WERI-Rb-1 (cell line): ENCODE measurements around the gene OPN3.

Experiments used
- DNase-seq: peaks from one replicate; pipeline ENCODE4 v3.0.0-alpha.2; 2020
- H3K27ac ChIP-seq: fragments of 250-450 bp; sonication (Bioruptor Pico); 2 replicates; pipeline ENCODE4 v1.5.1; 2020; ENCODE audit warnings: mild to moderate bottlenecking, moderate library complexity
- H3K27me3 ChIP-seq: fragments of 250-450 bp; sonication (Bioruptor Pico); 2 replicates; pipeline ENCODE4 v1.5.1; 2021; ENCODE audit warnings: mild to moderate bottlenecking, low read depth, moderate library complexity; ENCODE audit not compliant: insufficient read depth, severe bottlenecking
- H3K36me3 ChIP-seq: fragments of 250-450 bp; sonication (Bioruptor Pico); 2 replicates; pipeline ENCODE4 v1.5.1; 2020; ENCODE audit warnings: mild to moderate bottlenecking, moderate library complexity
- H3K4me3 ChIP-seq: 2 replicates; pipeline ENCODE4 v1.5.1; 2011; ENCODE audit warnings: low read depth, mild to moderate bottlenecking, control low read depth, low read length
- H3K9me3 ChIP-seq: fragments of 250-450 bp; sonication (Bioruptor Pico); 2 replicates; pipeline ENCODE4 v1.5.1; 2021; ENCODE audit warnings: mild to moderate bottlenecking, moderate library complexity; ENCODE audit not compliant: severe bottlenecking
- TF ChIP-seq, protein P1 (sequence below): IDR thresholded peaks from 2 replicates; pipeline ENCODE4 v1.5.1; 2011; ENCODE audit warnings: low read depth, mild to moderate bottlenecking, control low read depth, inconsistent platforms, low read length

Gene OPN3

DNA sequence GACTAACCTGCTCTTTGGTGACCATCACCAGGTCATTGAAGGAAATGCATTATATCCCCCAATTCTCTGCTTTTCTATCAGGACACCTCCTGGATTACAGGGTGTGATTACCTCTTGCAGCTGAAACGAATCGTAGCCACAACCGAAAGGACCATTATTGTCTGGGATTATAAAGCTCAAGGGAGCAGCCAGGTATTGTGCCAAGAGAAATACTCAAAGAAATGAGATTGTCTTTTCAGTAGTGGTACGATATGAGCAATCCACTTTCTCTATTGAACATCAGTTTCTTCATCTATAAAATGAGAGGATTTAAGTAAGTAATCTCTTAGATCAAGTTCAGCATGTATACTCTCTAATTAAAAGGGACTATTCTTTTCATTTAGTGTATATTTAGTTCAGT is 39.2 kb upstream of the OPN3 start:
- Histone ChIP-seq H3K9me3 (peaks cover 4% of the 10 kb centered on the region), H3K36me3 (no peaks in the 10 kb centered on the region)
- TF ChIP-seq, protein P1, sequence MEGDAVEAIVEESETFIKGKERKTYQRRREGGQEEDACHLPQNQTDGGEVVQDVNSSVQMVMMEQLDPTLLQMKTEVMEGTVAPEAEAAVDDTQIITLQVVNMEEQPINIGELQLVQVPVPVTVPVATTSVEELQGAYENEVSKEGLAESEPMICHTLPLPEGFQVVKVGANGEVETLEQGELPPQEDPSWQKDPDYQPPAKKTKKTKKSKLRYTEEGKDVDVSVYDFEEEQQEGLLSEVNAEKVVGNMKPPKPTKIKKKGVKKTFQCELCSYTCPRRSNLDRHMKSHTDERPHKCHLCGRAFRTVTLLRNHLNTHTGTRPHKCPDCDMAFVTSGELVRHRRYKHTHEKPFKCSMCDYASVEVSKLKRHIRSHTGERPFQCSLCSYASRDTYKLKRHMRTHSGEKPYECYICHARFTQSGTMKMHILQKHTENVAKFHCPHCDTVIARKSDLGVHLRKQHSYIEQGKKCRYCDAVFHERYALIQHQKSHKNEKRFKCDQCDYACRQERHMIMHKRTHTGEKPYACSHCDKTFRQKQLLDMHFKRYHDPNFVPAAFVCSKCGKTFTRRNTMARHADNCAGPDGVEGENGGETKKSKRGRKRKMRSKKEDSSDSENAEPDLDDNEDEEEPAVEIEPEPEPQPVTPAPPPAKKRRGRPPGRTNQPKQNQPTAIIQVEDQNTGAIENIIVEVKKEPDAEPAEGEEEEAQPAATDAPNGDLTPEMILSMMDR: no peak

DNA sequence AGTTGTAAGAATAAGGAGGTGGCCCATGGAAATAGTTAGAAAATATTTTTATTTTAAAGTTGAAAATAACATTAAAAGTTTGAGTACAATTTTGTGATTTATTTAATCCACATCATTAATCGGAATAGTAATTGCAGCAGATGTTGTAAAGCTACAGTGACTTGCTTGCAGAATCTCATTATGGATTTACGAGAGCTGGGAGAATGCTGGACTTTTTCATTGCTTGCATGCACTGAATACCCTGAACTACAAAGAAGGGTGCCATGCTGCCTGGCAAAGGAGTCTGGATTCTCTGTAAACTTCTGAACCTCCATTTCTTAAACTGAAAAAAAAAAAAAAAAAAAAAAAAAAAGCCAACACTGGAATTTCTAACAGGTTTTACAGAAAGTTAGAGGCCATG is 38.4 kb upstream of the OPN3 start:
- Histone ChIP-seq H3K4me3 (no peak overlapping the region), H3K27me3 (peaks cover 47% of the 10 kb centered on the region), H3K36me3 (no peaks in the 10 kb centered on the region), H3K9me3 (peaks cover 4% of the 10 kb centered on the region), H3K27ac (no peak overlapping the region)
- TF ChIP-seq, protein P1: no peak
- no peak for DNase-seq

More for the DNA sequence above, 39.2 kb upstream of the OPN3 start:
- Histone ChIP-seq H3K27ac (no peak overlapping the region), H3K27me3 (peaks cover 41% of the 10 kb centered on the region), H3K4me3 (no peak overlapping the region)
- no peak for DNase-seq

DNA sequence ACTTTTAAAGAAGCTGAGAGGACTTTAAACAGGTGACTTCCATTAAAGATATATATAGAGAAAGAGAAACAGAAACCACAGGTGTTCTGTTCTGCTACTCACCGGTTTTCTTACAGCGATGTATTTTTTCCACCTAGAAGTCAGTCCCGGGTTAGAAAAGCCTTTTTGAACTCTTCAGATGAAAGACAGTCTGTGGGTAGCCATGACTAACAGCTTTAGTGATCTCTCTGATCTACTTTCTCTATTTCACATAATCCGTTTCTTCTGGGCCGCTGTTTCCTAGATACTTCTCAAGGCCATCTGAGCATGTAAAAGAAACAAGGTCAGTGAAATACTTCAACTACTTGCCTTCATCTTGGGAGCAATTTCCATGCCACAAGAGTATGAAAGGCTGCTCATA is 37.0 kb upstream of the OPN3 start:
- TF ChIP-seq, protein P1: no peak
- DNase-seq: no peak
- Histone ChIP-seq H3K36me3 (no peaks in the 10 kb centered on the region), H3K4me3 (no peak overlapping the region), H3K27ac (no peak overlapping the region), H3K9me3 (peaks cover 4% of the 10 kb centered on the region), H3K27me3 (peaks cover 60% of the 10 kb centered on the region)

DNA sequence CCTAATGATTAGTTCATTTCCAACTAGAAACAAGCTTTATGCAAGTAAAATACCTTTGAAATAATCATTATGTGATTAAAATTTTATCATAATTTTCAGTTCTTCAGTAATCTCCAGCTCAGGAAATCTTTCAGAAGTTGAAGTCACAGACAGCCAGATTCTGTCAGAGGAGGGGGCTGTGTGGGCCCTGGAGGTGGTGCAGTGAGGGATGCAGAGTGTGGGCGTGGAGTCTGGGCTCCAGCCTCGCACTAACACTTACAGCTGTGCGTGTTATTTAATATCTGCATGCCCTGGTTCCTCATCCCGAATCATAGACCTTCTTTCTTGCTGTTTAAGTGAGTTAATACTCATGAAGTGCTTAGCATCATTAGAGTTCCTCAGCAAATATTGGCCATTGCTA is 35.8 kb upstream of the OPN3 start:
- Histone ChIP-seq H3K27me3 (peaks cover 72% of the 10 kb centered on the region), H3K4me3 (no peak overlapping the region), H3K9me3 (no peaks in the 10 kb centered on the region), H3K36me3 (no peaks in the 10 kb centered on the region), H3K27ac (no peak overlapping the region)
- DNase-seq: no peak
- TF ChIP-seq, protein P1: no peak

DNA sequence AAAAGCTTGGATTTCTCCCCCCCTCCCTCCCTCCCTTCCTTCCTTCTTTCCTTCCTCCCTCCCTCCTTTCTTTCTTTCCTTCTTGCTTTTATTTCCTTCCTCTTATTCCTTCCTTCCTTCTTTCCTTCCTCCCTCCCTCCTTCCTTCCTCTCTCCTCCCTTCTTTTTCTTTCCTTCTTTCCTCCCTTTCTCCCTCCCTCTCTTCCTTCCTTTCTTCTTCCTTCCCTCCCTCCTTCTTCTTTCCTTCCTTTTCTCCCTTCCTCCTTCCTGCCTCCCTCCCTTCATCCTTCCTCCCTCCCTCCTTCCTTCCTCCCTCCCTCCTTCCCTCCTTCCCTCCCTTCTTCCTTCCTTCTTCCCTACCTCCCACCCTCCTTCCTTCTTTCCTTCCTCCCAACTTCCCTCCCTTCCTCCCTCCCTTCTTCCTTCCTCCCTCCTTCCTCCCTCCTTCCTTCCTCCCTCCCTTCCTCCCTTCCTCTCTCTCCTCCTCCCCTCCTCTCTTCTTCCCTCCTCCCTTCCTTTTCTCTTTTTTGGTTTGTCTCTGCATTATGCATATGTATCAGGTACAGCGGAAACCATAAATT is 34.7 kb upstream of the OPN3 start:
- TF ChIP-seq, protein P1: no peak
- H3K9me3 ChIP-seq: no peaks in the 10 kb centered on the region
- H3K27me3 ChIP-seq: peaks cover 78% of the 10 kb centered on the region

DNA sequence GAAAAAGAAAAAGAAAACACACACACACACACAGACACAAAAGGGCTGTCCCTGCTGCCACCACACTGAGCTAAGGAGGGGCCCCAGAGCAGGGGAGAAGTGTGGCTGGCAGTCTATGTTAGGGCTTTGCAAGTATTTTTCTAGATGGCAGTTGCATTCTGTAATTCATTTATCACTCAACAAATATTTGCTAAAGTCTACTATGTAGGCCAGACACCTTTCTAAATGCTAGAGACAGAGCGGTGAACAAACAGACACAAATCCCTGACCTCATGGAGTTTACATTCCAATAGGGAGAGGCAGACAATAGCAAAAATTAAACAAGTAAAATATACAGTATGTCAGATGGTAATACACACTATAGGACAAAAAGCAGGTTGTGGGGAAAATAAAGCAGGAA is 32.1 kb upstream of the OPN3 start:
- no peaks in the 10 kb centered on the region for H3K36me3 ChIP-seq
- no peak overlapping the region for H3K4me3 ChIP-seq
- TF ChIP-seq, protein P1: no peak
- H3K27ac ChIP-seq: no peak overlapping the region
- no peaks in the 10 kb centered on the region for H3K9me3 ChIP-seq
- H3K27me3 ChIP-seq: peaks cover 82% of the 10 kb centered on the region
- no peak for DNase-seq

More for the DNA sequence above, 34.7 kb upstream of the OPN3 start:
- Histone ChIP-seq H3K4me3 (no peak overlapping the region), H3K27ac (no peak overlapping the region), H3K36me3 (no peaks in the 10 kb centered on the region)
- DNase-seq: no peak
